Trophoblast cell (in vitro differentiated cells and primary cell): ENCODE results near the gene ERC1.

Experiments used
- DNase-seq, 2 donors: peaks; one replicate each; pipeline ENCODE4 v3.0.0-alpha.2; 2016
- H2AFZ ChIP-seq: 2 replicates; pipeline ENCODE4 v1.6.1; 2013; ENCODE audit warnings: low read length, moderate library complexity, mild to moderate bottlenecking; ENCODE audit not compliant: insufficient read depth, poor library complexity
- H2AK5ac ChIP-seq: 2 replicates; pipeline ENCODE4 v1.6.1; 2013; ENCODE audit warnings: mild to moderate bottlenecking, low read length
- H2BK120ac ChIP-seq: 2 replicates; pipeline ENCODE4 v1.6.1; 2013; ENCODE audit warnings: low read length, mild to moderate bottlenecking, moderate library complexity; ENCODE audit not compliant: insufficient read depth, poor library complexity
- H2BK12ac ChIP-seq: 2 replicates; pipeline ENCODE4 v1.6.1; 2013; ENCODE audit warnings: mild to moderate bottlenecking, low read length, moderate library complexity
- H2BK5ac ChIP-seq: 2 replicates; pipeline ENCODE4 v1.6.1; 2013; ENCODE audit warnings: low read length, low read depth, moderate library complexity, mild to moderate bottlenecking; ENCODE audit not compliant: poor library complexity
- H3K14ac ChIP-seq: 2 replicates; pipeline ENCODE4 v1.6.1; 2013; ENCODE audit warnings: mild to moderate bottlenecking, low read length
- H3K18ac ChIP-seq: 2 replicates; pipeline ENCODE4 v1.6.1; 2013; ENCODE audit warnings: mild to moderate bottlenecking, low read length
- H3K23ac ChIP-seq: 2 replicates; pipeline ENCODE4 v1.6.1; 2013; ENCODE audit warnings: low read length
- H3K27ac ChIP-seq: 2 replicates; pipeline ENCODE4 v1.5.1; 2013; ENCODE audit warnings: low read depth, mild to moderate bottlenecking, inconsistent platforms, low read length, moderate library complexity
- H3K27me3 ChIP-seq: 2 replicates; pipeline ENCODE4 v1.6.1; 2013; ENCODE audit warnings: inconsistent platforms, mild to moderate bottlenecking, low read length, moderate library complexity; ENCODE audit not compliant: insufficient read depth
- H3K36me3 ChIP-seq, 2 experiments: 1 replicate in 1 of 2; 2 replicates in 1 of 2; pipeline ENCODE4 v1.6.1; 2013; ENCODE audit warnings: low read length in 2 of 2, mild to moderate bottlenecking in 2 of 2, moderate library complexity in 1 of 2; ENCODE audit not compliant: insufficient read depth in 2 of 2, control insufficient read depth in 1 of 2
- H3K4ac ChIP-seq: 2 replicates; pipeline ENCODE4 v1.6.1; 2013; ENCODE audit warnings: low read depth, mild to moderate bottlenecking, low read length, moderate library complexity
- H3K4me1 ChIP-seq, 2 experiments: 1 replicate in 1 of 2; 2 replicates in 1 of 2; pipeline ENCODE4 v1.6.1; 2013; ENCODE audit warnings: low read length in 2 of 2, mild to moderate bottlenecking in 2 of 2, moderate library complexity in 1 of 2; ENCODE audit not compliant: insufficient read depth in 2 of 2, control insufficient read depth in 1 of 2
- H3K4me2 ChIP-seq: 2 replicates; pipeline ENCODE4 v1.6.1; 2013; ENCODE audit warnings: inconsistent platforms, mild to moderate bottlenecking, low read length, moderate library complexity
- H3K4me3 ChIP-seq: 2 replicates; pipeline ENCODE4 v1.5.1; 2013; ENCODE audit warnings: mild to moderate bottlenecking, low read depth, low read length, inconsistent platforms
- H3K79me1 ChIP-seq: one replicate; pipeline ENCODE4 v1.6.1; 2013; ENCODE audit warnings: low read length
- H3K79me2 ChIP-seq: 2 replicates; pipeline ENCODE4 v1.6.1; 2013; ENCODE audit warnings: low read length, mild to moderate bottlenecking; ENCODE audit not compliant: control insufficient read depth, insufficient read depth, poor library complexity
- H3K9ac ChIP-seq: 2 replicates; pipeline ENCODE4 v1.6.1; 2013; ENCODE audit warnings: mild to moderate bottlenecking, low read length
- H3K9me3 ChIP-seq: 2 replicates; pipeline ENCODE4 v1.6.1; 2013; ENCODE audit warnings: low read depth, mild to moderate bottlenecking, control low read depth, inconsistent platforms, low read length; ENCODE audit not compliant: insufficient read depth
- H4K12ac ChIP-seq: 2 replicates; pipeline ENCODE4 v1.6.1; 2013; ENCODE audit warnings: low read depth, mild to moderate bottlenecking, low read length, moderate library complexity
- H4K8ac ChIP-seq: 2 replicates; pipeline ENCODE4 v1.6.1; 2013; ENCODE audit warnings: low read depth, mild to moderate bottlenecking, low read length, moderate library complexity
- H4K91ac ChIP-seq: one replicate; pipeline ENCODE4 v1.6.1; 2013; ENCODE audit warnings: low read depth, mild to moderate bottlenecking, low read length, moderate library complexity
- WGBS: extraction: QIAGEN DNeasy Blood & Tissue Kit; methylation state at CpG from one replicate; pipeline ENCODE4 v1.1.7; 2013; ENCODE audit warnings: missing lambda C conversion rate; ENCODE audit not compliant: insufficient read length, insufficient coverage; ENCODE audit errors: extremely low coverage; 5-methylcytosine and 5-hydroxymethylcytosine counted together

Gene ERC1

DNA sequence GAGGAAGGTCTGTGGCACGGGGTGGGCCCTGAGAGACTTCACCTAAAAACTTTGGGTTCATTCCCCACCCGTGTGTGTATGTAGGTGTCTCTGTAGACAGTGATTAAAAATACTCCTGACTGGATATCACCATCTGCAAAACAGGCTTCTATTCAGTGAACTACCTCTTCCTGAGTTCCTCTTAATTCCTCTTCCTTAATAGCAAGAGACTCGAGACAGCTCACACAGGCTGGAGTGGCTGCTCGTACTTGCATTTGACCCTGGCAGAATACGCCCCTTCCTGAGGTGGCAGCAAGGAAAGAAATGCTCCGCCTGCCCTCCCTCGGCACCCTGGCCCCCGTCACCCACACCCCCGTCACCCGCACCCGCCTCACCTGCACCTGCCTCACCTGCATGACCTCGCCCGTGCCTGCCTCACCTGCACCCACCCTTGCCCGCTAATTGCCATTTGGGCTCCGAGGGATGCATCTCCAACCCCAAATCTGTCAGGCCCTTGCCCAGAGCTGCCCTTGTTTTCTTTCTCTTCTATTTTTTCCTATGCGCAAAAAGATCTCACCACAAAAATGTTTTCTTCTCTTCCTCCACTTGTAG is 513.4 kb downstream of the ERC1 start:
- DNase-seq: peak in 1 of 2 donors; percentile 13
- Histone ChIP-seq H4K8ac (no peak overlapping the region), H3K9me3 (peaks cover 14% of the 10 kb centered on the region), H2AK5ac (no peak overlapping the region), H2BK12ac (no peak overlapping the region), H3K79me1 (no peaks in the 10 kb centered on the region), H3K4me2 (no peak overlapping the region), H4K91ac (no peak overlapping the region), H2BK5ac (no peak overlapping the region), H3K23ac (no peak overlapping the region), H4K12ac (no peak overlapping the region), H3K4ac (no peak overlapping the region), H2AFZ (no peak overlapping the region), H3K4me3 (no peak overlapping the region), H2BK120ac (no peak overlapping the region), H3K79me2 (no peaks in the 10 kb centered on the region), H3K18ac (no peak overlapping the region), H3K4me1 (no peaks in the 10 kb centered on the region), H3K14ac (no peak overlapping the region), H3K9ac (no peak overlapping the region), H3K27ac (no peak overlapping the region), H3K27me3 (no peaks in the 10 kb centered on the region), H3K36me3 (no peaks in the 10 kb centered on the region)
- WGBS: no CpG with 5 or more reads among the region's 16 CpGs

DNA sequence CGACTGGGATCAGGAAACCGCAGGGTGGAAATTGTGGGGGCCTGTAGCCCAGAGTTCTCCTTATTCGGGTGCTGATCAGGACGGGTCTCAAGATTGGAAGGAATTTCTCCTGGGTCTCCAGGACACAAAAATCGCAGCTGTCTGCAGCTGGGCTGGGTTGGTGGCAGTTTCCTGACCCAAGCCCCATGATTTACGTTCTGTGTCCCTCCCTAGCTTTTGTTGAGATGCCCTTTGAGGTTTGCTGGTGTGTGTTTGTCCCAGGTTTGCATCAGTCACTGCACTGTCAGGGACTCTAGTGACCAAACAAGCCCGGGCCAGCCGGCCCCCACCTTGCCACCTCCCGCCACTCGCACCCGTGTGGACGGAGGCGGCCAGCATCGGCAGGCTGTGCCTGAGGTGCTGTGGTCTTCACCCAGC is 513.9 kb downstream of the ERC1 start:
- H3K79me2 ChIP-seq: no peaks in the 10 kb centered on the region
- no peaks in the 10 kb centered on the region for H3K27me3 ChIP-seq
- no peak overlapping the region for H4K91ac ChIP-seq
- no peak overlapping the region for H2AK5ac ChIP-seq
- no peak overlapping the region for H4K12ac ChIP-seq
- H4K8ac ChIP-seq: no peak overlapping the region
- H3K4me1 ChIP-seq: no peaks in the 10 kb centered on the region
- H3K9ac ChIP-seq: no peak overlapping the region
- H3K27ac ChIP-seq: no peak overlapping the region
- no peak overlapping the region for H3K14ac ChIP-seq
- H2AFZ ChIP-seq: no peak overlapping the region
- H3K4me2 ChIP-seq: no peak overlapping the region
- no peak for DNase-seq
- H2BK5ac ChIP-seq: no peak overlapping the region
- no peak overlapping the region for H3K4me3 ChIP-seq
- no peak overlapping the region for H3K23ac ChIP-seq
- no peak overlapping the region for H2BK12ac ChIP-seq
- H3K79me1 ChIP-seq: no peaks in the 10 kb centered on the region
- no CpG with 5 or more reads among the region's 14 CpGs for WGBS
- H3K4ac ChIP-seq: no peak overlapping the region
- no peaks in the 10 kb centered on the region for H3K36me3 ChIP-seq
- peaks cover 11% of the 10 kb centered on the region for H3K9me3 ChIP-seq
- no peak overlapping the region for H2BK120ac ChIP-seq
- H3K18ac ChIP-seq: no peak overlapping the region

DNA sequence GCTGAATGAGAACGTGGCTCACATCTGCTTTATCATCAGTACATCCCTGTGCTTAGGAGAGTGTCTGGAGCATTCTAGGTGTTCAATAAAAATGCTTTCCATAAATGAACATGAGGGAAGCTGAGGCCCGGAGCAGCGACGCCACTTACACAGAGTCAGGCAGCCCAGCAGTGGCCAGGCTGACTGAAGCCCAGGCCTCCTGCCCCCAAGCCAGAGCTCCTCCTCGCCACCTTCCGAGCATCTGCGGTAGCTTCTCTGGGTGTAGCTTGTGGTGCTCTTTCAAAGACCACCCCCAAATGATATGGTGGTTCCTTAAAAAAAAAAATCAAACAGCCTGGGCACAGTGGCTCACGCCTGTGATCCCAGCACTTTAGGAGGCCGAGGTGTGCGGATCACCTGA is 514.6 kb downstream of the ERC1 start:
- Histone ChIP-seq H3K4ac (no peak overlapping the region), H3K4me1 (no peaks in the 10 kb centered on the region), H4K12ac (no peak overlapping the region), H3K27ac (no peak overlapping the region), H2BK120ac (no peak overlapping the region), H3K4me2 (no peak overlapping the region), H2AFZ (no peak overlapping the region), H4K91ac (no peak overlapping the region), H3K79me1 (no peaks in the 10 kb centered on the region), H3K14ac (no peak overlapping the region), H2AK5ac (no peak overlapping the region), H3K27me3 (no peaks in the 10 kb centered on the region), H3K9ac (no peak overlapping the region), H3K23ac (no peak overlapping the region), H2BK12ac (no peak overlapping the region), H4K8ac (no peak overlapping the region), H3K36me3 (no peaks in the 10 kb centered on the region), H3K4me3 (no peak overlapping the region), H3K18ac (no peak overlapping the region), H3K79me2 (no peaks in the 10 kb centered on the region), H3K9me3 (peaks cover 6% of the 10 kb centered on the region), H2BK5ac (no peak overlapping the region)
- WGBS: no CpG with 5 or more reads among the region's 10 CpGs
- no peak for DNase-seq

DNA sequence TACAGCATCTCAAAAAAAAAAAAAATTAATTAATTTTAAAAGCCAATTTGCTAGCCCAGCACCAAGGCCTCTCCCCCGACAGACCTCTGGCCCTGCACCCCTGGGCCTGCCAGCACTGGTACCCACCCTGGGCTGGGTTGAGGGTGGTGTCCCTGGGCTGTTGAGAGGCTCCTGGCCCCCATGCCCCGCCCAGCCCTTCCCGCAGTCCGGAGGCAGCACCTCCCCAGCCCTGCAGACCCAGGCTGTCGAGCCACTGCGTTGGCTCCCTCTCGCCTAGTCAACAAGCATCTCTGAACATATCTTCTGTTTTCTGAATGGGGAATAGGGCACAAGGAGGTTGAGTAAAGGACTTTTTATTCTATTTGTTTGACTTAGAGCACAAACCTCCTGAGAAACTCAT is 516.3 kb downstream of the ERC1 start:
- no peak overlapping the region for H2AFZ ChIP-seq
- H3K4me2 ChIP-seq: no peak overlapping the region
- H2AK5ac ChIP-seq: no peak overlapping the region
- no peak overlapping the region for H4K8ac ChIP-seq
- no peaks in the 10 kb centered on the region for H3K79me2 ChIP-seq
- no peak overlapping the region for H2BK5ac ChIP-seq
- DNase-seq: no peak
- no peak overlapping the region for H3K23ac ChIP-seq
- H3K79me1 ChIP-seq: no peaks in the 10 kb centered on the region
- no peak overlapping the region for H3K4ac ChIP-seq
- peaks cover 1% of the 10 kb centered on the region for H3K9me3 ChIP-seq
- no peak overlapping the region for H2BK120ac ChIP-seq
- H3K14ac ChIP-seq: no peak overlapping the region
- H3K36me3 ChIP-seq: no peaks in the 10 kb centered on the region
- WGBS: no CpG with 5 or more reads among the region's 7 CpGs
- H3K18ac ChIP-seq: no peak overlapping the region
- H2BK12ac ChIP-seq: no peak overlapping the region
- no peak overlapping the region for H3K4me3 ChIP-seq
- no peak overlapping the region for H3K27ac ChIP-seq
- no peaks in the 10 kb centered on the region for H3K4me1 ChIP-seq
- no peak overlapping the region for H4K12ac ChIP-seq
- H3K27me3 ChIP-seq: no peaks in the 10 kb centered on the region
- no peak overlapping the region for H4K91ac ChIP-seq
- H3K9ac ChIP-seq: no peak overlapping the region
